AG04449 (cell line): Measurements from ENCODE around the gene CC2D2A.

ENCODE experiments used
- CTCF ChIA-PET: fragments of 350-600 bp; formaldehyde crosslinking; extraction: SDS; loops from one replicate; lab custom pipeline; 2021; ENCODE audit warnings: antibody characterized with exemption; lab: Yijun Ruan, JAX
- POLR2A ChIA-PET: fragments of 400-600, 350-600 bp; formaldehyde crosslinking; extraction: SDS; loops from one replicate; lab custom pipeline; 2020; ENCODE audit warnings: antibody characterized with exemption, inconsistent platforms; lab: Yijun Ruan, JAX
- DNase-seq: peaks from one replicate; pipeline ENCODE4 v3.0.0-alpha.2; 2010; ENCODE audit warnings: low read depth, low spot score
- H3K4me3 ChIP-seq: 2 replicates; pipeline ENCODE4 v1.5.1; 2011; ENCODE audit warnings: low read depth, mild to moderate bottlenecking, control low read depth, low read length
- TF ChIP-seq, protein P1 (sequence below): IDR thresholded peaks from one replicate; pipeline ENCODE4 v1.5.1; 2011; ENCODE audit warnings: mild to moderate bottlenecking, moderate library complexity, low read length, control low read depth, inconsistent platforms; ENCODE audit not compliant: insufficient read depth; ENCODE audit errors: missing control alignments

The CC2D2A gene

DNA sequence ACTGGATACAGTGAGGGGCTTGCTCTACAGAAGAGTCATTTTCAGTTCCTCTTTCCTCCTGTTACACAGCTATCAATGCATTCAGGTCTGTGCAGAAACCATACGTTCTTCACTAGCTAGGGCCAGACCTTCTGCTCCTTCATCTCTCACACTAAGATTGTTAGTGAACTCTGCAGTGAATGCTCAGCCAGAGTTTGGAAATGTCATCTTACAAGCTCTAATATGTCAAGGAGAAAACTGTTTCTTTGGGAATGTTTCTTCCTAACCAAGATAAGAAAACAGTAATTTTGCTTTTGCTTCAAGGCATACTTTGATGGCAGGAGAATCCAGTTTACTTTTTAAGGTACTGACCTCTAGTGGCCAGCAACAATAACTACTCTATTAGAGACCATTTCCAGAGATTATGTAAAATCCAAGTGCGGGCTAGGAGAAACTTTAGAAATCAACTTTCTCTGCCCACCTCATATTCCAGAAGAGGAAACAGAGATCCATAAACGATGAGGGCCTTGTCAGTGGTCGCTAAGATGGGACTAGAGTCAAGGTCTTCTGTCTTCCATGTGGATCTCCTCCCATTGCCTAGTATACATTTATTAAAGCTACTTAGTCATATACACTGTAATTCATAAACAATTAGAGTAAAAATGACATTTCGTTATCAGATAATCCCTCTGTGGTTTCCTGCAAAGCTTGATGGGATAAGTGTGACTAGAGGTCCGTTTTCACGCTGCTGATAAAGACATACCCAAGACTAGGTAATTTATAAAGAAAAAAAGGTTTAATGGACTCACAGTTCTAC lies 12.1 kb upstream of the CC2D2A start:
- H3K4me3 ChIP-seq: no peak overlapping the region
- DNase-seq: no peak
- ChIA-PET CTCF (interaction anchor here (0.7 to 15.7 kb wide), 66 partner anchors 8 to 471 kb away, joined by 3 to 358 read pairs (median 5); partner anchors contain the start of genes CC2D2A and FAM200B), POLR2A (no interaction called here)
- TF ChIP-seq, protein P1, sequence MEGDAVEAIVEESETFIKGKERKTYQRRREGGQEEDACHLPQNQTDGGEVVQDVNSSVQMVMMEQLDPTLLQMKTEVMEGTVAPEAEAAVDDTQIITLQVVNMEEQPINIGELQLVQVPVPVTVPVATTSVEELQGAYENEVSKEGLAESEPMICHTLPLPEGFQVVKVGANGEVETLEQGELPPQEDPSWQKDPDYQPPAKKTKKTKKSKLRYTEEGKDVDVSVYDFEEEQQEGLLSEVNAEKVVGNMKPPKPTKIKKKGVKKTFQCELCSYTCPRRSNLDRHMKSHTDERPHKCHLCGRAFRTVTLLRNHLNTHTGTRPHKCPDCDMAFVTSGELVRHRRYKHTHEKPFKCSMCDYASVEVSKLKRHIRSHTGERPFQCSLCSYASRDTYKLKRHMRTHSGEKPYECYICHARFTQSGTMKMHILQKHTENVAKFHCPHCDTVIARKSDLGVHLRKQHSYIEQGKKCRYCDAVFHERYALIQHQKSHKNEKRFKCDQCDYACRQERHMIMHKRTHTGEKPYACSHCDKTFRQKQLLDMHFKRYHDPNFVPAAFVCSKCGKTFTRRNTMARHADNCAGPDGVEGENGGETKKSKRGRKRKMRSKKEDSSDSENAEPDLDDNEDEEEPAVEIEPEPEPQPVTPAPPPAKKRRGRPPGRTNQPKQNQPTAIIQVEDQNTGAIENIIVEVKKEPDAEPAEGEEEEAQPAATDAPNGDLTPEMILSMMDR: peak; percentile 48

DNA sequence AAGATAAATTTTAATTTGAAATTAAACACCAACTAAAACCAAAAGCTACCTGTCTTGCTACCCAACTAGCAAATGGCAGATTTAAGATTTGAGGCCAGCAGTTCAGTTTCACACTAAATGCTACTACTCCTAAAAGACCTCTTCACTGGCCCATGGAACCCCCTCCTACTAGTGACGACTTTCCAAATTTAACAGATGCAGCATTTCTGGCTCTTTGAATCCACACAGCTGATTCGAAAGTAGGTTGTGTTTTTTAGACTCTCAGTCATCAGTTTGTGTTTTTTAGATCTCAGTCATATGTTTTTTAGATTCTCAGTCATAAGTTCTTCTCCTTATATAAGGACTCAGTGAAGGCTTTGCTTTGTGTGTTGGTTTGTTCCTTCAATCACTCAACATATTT lies 11.1 kb upstream of the CC2D2A start:
- POLR2A ChIA-PET: no interaction called here

DNA sequence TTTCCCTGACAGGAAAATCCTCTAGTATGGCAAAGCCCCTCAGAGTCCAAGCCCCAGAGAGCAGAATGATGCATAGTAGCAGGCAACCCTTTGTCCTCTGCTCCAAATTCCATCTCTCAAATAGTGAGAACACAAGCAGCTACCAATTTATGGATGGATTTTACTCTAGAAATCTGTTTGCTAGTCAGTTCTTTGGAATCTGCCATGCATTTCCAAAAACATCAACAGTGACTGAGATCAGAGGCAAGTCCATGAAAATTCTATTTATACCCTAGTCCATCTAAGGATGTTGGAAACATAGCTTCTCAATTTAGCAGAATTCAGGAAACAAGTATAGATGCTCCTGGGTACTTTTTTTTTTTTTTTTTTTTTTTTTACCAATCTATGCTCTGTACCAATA lies 10.0 kb upstream of the CC2D2A start:
- H3K4me3 ChIP-seq: no peak overlapping the region
- CTCF ChIA-PET: interaction anchor here (0.7 to 15.7 kb wide), 7 partner anchors 11 to 239 kb away, joined by 3 to 358 read pairs (median 12); partner anchors contain the start of gene CC2D2A
- TF ChIP-seq, protein P1: no peak
- DNase-seq: no peak
- POLR2A ChIA-PET: no interaction called here

More for the DNA sequence above, 11.1 kb upstream of the CC2D2A start:
- TF ChIP-seq, protein P1: no peak
- DNase-seq: no peak
- H3K4me3 ChIP-seq: no peak overlapping the region
- CTCF ChIA-PET: interaction anchor here (0.7 to 15.7 kb wide), 23 partner anchors 8 to 262 kb away, joined by 3 to 358 read pairs (median 7); partner anchors contain the start of gene CC2D2A

DNA sequence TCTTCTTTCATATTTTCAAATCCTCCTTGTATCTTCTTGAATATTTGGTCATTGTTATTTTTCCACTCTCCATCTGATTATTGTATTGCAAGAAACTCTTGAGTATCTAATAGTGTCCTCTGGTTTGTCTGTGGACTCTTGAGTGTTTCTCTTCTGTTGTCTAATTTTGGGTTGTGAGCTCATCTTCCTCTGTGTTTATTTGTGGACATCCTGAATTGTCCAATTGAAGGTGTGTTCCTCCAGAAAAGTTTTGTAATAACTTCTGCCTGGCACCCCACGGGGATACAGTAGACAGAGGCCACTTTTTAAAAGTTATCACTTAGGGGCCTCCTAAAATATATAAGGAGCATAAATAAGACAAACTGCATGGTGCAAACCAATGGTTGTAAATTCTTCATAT lies 3.1 kb upstream of the CC2D2A start:
- no peak overlapping the region for H3K4me3 ChIP-seq
- TF ChIP-seq, protein P1: no peak
- DNase-seq: no peak
- CTCF ChIA-PET: interaction anchor here (0.6 to 1.1 kb wide), 2 partner anchors 8 to 235 kb away, joined by 3 to 5 read pairs; no protein-coding TSS in a partner anchor
- POLR2A ChIA-PET: no interaction called here

DNA sequence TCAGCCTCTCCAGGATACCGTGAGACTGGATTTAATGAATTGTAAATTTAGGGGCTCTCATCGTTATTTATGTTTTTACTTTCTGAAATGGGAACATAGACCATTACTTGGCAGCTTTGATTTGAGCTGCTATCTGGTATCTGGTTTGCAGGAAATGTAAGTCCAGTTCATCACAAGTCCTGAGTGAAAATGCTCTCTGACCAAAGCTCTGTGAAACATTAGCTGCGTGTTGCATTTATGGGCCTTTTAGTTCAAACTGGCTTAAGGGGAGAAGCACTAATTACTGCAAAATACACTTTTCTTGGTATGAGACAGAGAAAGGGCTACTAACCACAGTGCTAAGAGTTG lies 420 bp downstream of the CC2D2A start:
- CTCF ChIA-PET: interaction anchor here (1.0 to 5.4 kb wide), 10 partner anchors 10 to 486 kb away, joined by 3 to 92 read pairs (median 6); no protein-coding TSS in a partner anchor
- DNase-seq: no peak
- POLR2A ChIA-PET: interaction anchor here (1.2 kb wide), 1 partner anchor 239 kb away, joined by 3 read pairs; no protein-coding TSS in a partner anchor
- H3K4me3 ChIP-seq: peak overlapping the region; percentile 55
- TF ChIP-seq, protein P1: no peak

DNA sequence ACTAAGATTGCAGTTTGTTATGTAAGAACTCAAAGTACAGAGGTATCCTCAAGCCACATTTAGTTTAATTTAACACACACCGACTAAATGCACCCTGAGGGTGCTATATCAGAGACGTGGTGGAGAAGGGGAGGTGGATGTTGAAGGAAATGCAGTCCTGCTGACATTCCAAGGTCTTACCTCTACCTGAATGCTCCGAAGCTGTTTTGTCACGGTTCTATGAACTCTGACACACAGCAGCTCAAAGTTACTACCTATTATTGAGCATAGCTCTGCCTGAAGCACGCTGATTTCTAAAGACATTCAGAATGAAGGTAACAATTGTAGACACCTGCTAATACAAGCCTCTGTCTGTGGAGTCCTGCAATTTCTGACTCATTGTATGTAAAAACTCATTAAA lies 6.7 kb downstream of the CC2D2A start:
- DNase-seq: no peak
- no peak overlapping the region for H3K4me3 ChIP-seq
- TF ChIP-seq, protein P1: no peak
- ChIA-PET CTCF (interaction anchor here (1.0 to 2.1 kb wide), 9 partner anchors 18 to 525 kb away, joined by 3 to 15 read pairs (median 4); no protein-coding TSS in a partner anchor), POLR2A (no interaction called here)
